Activated CD8-positive, alpha-beta memory T cell treated with anti-CD3 and anti-CD28 coated beads, Interleukin-2, amount 10 ng/mL, durations not matched to agents 7 days and 5 days (primary cell): ENCODE measurements around the gene FBN1. TPM values are rescaled to one million over a fixed set of nuclear protein-coding genes. Genes with fewer than 3 reads are reported as not detected.

Experiments
- ATAC-seq: fragments of 150-1000 bp; cut with Tn5 transposase; one replicate; pipeline ENCODE4 v1.10.0; 2021; ENCODE audit warnings: moderate library complexity
- CTCF ChIA-PET: fragments of 350-600 bp; sonication (Branson Sonifier 250); formaldehyde crosslinking; loops from one replicate; lab custom pipeline; 2021; ENCODE audit warnings: antibody characterized with exemption; lab: Charles Lee
- DNase-seq: peaks from one replicate; pipeline ENCODE4 v3.0.0-alpha.2; 2020
- H3K27ac Mint-ChIP-seq: one replicate; pipeline ENCODE4 v1.8.0; 2021; ENCODE audit warnings: mild to moderate bottlenecking, mixed read lengths
- H3K27me3 Mint-ChIP-seq: one replicate; pipeline ENCODE4 v1.8.0; 2021; ENCODE audit warnings: mixed read lengths
- H3K36me3 Mint-ChIP-seq: one replicate; pipeline ENCODE4 v1.8.0; 2021; ENCODE audit warnings: mild to moderate bottlenecking, mixed read lengths
- H3K4me1 Mint-ChIP-seq: one replicate; pipeline ENCODE4 v1.8.0; 2021; ENCODE audit warnings: mixed read lengths
- H3K4me3 Mint-ChIP-seq: one replicate; pipeline ENCODE4 v1.8.0; 2021; ENCODE audit warnings: mild to moderate bottlenecking, moderate library complexity, mixed read lengths
- H3K9me3 Mint-ChIP-seq: one replicate; pipeline ENCODE4 v1.8.0; 2022; ENCODE audit warnings: low read depth, mixed read lengths
- total RNA-seq, 2 experiments: library from RNA; stranded (reverse); gene quantifications; one replicate each; pipeline ENCODE4 v1.2.3, GENCODE V29; 2021

FBN1 gene
- total RNA-seq, 2 experiments from 2014 or later, result 1.1 to 1.3 TPM

- Mint-ChIP-seq H3K9me3 (no peaks in the 10 kb centered on the region), H3K27ac (no peak overlapping the region), H3K4me3 (no peak overlapping the region), H3K4me1 (no peaks in the 10 kb centered on the region), H3K27me3 (peaks cover 35% of the 10 kb centered on the region), H3K36me3 (no peaks in the 10 kb centered on the region)
- ATAC-seq (no peak), DNase-seq (no peak)
- CTCF ChIA-PET, result no interaction called here
These were observed 86.2 kb downstream of the FBN1 start for GRCh38 chr15:48559285-48559684.

- Mint-ChIP-seq H3K36me3 (no peaks in the 10 kb centered on the region), H3K4me3 (no peak overlapping the region), H3K9me3 (no peaks in the 10 kb centered on the region), H3K27me3 (peaks cover 34% of the 10 kb centered on the region), H3K27ac (no peak overlapping the region), H3K4me1 (no peaks in the 10 kb centered on the region)
- no peak for DNase-seq
- no peak for ATAC-seq
- CTCF ChIA-PET, result no interaction called here
These were observed 87.3 kb downstream of the FBN1 start for GRCh38 chr15:48558226-48558625.

GRCh38 chr15:48557335-48557734 lies 88.2 kb downstream of the FBN1 start:
- no peaks in the 10 kb centered on the region for H3K36me3 Mint-ChIP-seq
- H3K9me3 Mint-ChIP-seq, result no peaks in the 10 kb centered on the region
- H3K4me1 Mint-ChIP-seq, result no peaks in the 10 kb centered on the region
- DNase-seq, result no peak
- no peak overlapping the region for H3K27ac Mint-ChIP-seq
- ATAC-seq, result no peak
- H3K27me3 Mint-ChIP-seq, result peaks cover 31% of the 10 kb centered on the region
- CTCF ChIA-PET, result no interaction called here
- H3K4me3 Mint-ChIP-seq, result no peak overlapping the region

GRCh38 chr15:48556159-48556897 lies 89.2 kb downstream of the FBN1 start:
- H3K27ac Mint-ChIP-seq, result no peak overlapping the region
- DNase-seq, result no peak
- no peaks in the 10 kb centered on the region for H3K36me3 Mint-ChIP-seq
- H3K4me1 Mint-ChIP-seq, result no peaks in the 10 kb centered on the region
- no peaks in the 10 kb centered on the region for H3K9me3 Mint-ChIP-seq
- ATAC-seq, result no peak
- no peak overlapping the region for H3K4me3 Mint-ChIP-seq
- CTCF ChIA-PET, result no interaction called here
- peaks cover 28% of the 10 kb centered on the region for H3K27me3 Mint-ChIP-seq

GRCh38 chr15:48555241-48555881 lies 90.1 kb downstream of the FBN1 start:
- H3K36me3 Mint-ChIP-seq, result no peaks in the 10 kb centered on the region
- no peaks in the 10 kb centered on the region for H3K9me3 Mint-ChIP-seq
- peaks cover 28% of the 10 kb centered on the region for H3K27me3 Mint-ChIP-seq
- ATAC-seq, result no peak
- no peaks in the 10 kb centered on the region for H3K4me1 Mint-ChIP-seq
- H3K27ac Mint-ChIP-seq, result no peak overlapping the region
- CTCF ChIA-PET, result no interaction called here
- no peak for DNase-seq
- no peak overlapping the region for H3K4me3 Mint-ChIP-seq

- CTCF ChIA-PET, result no interaction called here
- no peaks in the 10 kb centered on the region for H3K36me3 Mint-ChIP-seq
- H3K4me3 Mint-ChIP-seq, result no peak overlapping the region
- DNase-seq, result no peak
- H3K9me3 Mint-ChIP-seq, result no peaks in the 10 kb centered on the region
- H3K27ac Mint-ChIP-seq, result no peak overlapping the region
- no peaks in the 10 kb centered on the region for H3K4me1 Mint-ChIP-seq
- ATAC-seq, result no peak
- peaks cover 28% of the 10 kb centered on the region for H3K27me3 Mint-ChIP-seq
These were observed 91.4 kb downstream of the FBN1 start for GRCh38 chr15:48554112-48554511.

- H3K9me3 Mint-ChIP-seq, result no peaks in the 10 kb centered on the region
- H3K4me1 Mint-ChIP-seq, result no peaks in the 10 kb centered on the region
- DNase-seq, result no peak
- CTCF ChIA-PET, result no interaction called here
- no peak for ATAC-seq
- no peak overlapping the region for H3K4me3 Mint-ChIP-seq
- H3K27me3 Mint-ChIP-seq, result peaks cover 24% of the 10 kb centered on the region
- no peak overlapping the region for H3K27ac Mint-ChIP-seq
- H3K36me3 Mint-ChIP-seq, result no peaks in the 10 kb centered on the region
These were observed 92.0 kb downstream of the FBN1 start for GRCh38 chr15:48553559-48553958.

- Mint-ChIP-seq H3K36me3 (no peaks in the 10 kb centered on the region), H3K4me1 (no peaks in the 10 kb centered on the region), H3K4me3 (no peak overlapping the region), H3K9me3 (no peaks in the 10 kb centered on the region), H3K27ac (no peak overlapping the region), H3K27me3 (peaks cover 21% of the 10 kb centered on the region)
- DNase-seq (no peak), ATAC-seq (no peak)
- CTCF ChIA-PET, result no interaction called here
These were observed 94.5 kb downstream of the FBN1 start for GRCh38 chr15:48550822-48551525.

- CTCF ChIA-PET, result no interaction called here
- ATAC-seq (no peak), DNase-seq (no peak)
- H3K36me3 Mint-ChIP-seq, result no peaks in the 10 kb centered on the region
- peaks cover 9% of the 10 kb centered on the region for H3K27me3 Mint-ChIP-seq
- no peak overlapping the region for H3K27ac Mint-ChIP-seq
- H3K4me1 Mint-ChIP-seq, result no peaks in the 10 kb centered on the region
- no peak overlapping the region for H3K4me3 Mint-ChIP-seq
- no peaks in the 10 kb centered on the region for H3K9me3 Mint-ChIP-seq
These were observed 97.1 kb downstream of the FBN1 start for GRCh38 chr15:48548455-48548854.

- Mint-ChIP-seq H3K27ac (no peak overlapping the region), H3K9me3 (no peaks in the 10 kb centered on the region), H3K27me3 (peaks cover 11% of the 10 kb centered on the region), H3K36me3 (no peaks in the 10 kb centered on the region), H3K4me3 (no peak overlapping the region), H3K4me1 (peaks cover under 1% of the 10 kb centered on the region)
- CTCF ChIA-PET, result interaction anchor here (1.1 kb wide), 1 partner anchor 11 kb away, joined by 3 read pairs; no protein-coding TSS in a partner anchor
- ATAC-seq (no peak), DNase-seq (no peak)
These were observed 98.2 kb downstream of the FBN1 start for GRCh38 chr15:48547286-48547685.

GRCh38 chr15:48546296-48546695 lies 99.2 kb downstream of the FBN1 start:
- Mint-ChIP-seq H3K9me3 (no peaks in the 10 kb centered on the region), H3K4me1 (peaks cover 4% of the 10 kb centered on the region), H3K27ac (no peak overlapping the region), H3K27me3 (peaks cover 16% of the 10 kb centered on the region), H3K36me3 (no peaks in the 10 kb centered on the region), H3K4me3 (no peak overlapping the region)
- CTCF ChIA-PET, result no interaction called here
- no peak for DNase-seq
- no peak for ATAC-seq

- ATAC-seq (no peak), DNase-seq (no peak)
- Mint-ChIP-seq H3K4me1 (peaks cover 4% of the 10 kb centered on the region), H3K4me3 (no peak overlapping the region), H3K9me3 (no peaks in the 10 kb centered on the region), H3K36me3 (no peaks in the 10 kb centered on the region), H3K27ac (no peak overlapping the region), H3K27me3 (peaks cover 18% of the 10 kb centered on the region)
- CTCF ChIA-PET, result no interaction called here
These were observed 100.7 kb downstream of the FBN1 start for GRCh38 chr15:48544778-48545177.

- H3K27me3 Mint-ChIP-seq, result peaks cover 20% of the 10 kb centered on the region
- DNase-seq (no peak), ATAC-seq (no peak)
- H3K27ac Mint-ChIP-seq, result no peak overlapping the region
- no peak overlapping the region for H3K4me3 Mint-ChIP-seq
- CTCF ChIA-PET, result no interaction called here
- H3K36me3 Mint-ChIP-seq, result no peaks in the 10 kb centered on the region
- no peaks in the 10 kb centered on the region for H3K9me3 Mint-ChIP-seq
- H3K4me1 Mint-ChIP-seq, result peaks cover 4% of the 10 kb centered on the region
These were observed 103.9 kb downstream of the FBN1 start for GRCh38 chr15:48541341-48542278.
